ENCODE results near the gene CCDC141.

DNA sequence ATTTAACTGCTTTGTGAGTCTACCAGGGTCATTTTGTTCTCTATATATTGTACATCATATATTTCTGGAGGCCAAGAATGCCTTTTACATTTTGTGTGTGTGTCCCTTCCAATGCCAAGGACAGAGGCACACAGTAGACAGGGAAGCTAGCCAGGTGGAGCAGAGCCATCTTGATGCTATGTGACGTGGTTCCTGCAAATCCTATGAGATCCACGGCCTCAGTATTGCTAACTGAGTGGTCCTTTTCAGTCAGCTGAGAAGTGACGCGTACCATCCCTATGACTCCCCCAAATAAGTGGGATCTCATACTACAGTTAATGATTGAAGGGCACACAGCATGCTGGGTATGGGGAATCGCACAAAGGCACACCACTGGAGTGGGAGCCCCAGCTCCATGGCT is 27.3 kb downstream of the CCDC141 start:
- no peak for TF ChIP-seq CTCF (IDR thresholded peaks at IDR 0.05)
- TF ChIP-seq POLR2A (IDR thresholded peaks at IDR 0.05), result no peak

All from testis (tissue), 2 donors.